NB4 (cell line): Measurements from ENCODE around the gene TADA2A.

Experiments
- DNase-seq: peaks from one replicate; pipeline ENCODE4 v3.0.0; 2010; ENCODE audit warnings: low read depth
- H3K4me3 ChIP-seq: one replicate; pipeline ENCODE4 v1.5.1; 2011; ENCODE audit warnings: mild to moderate bottlenecking, low read depth, low read length, moderate library complexity
- MYC ChIP-seq: IDR thresholded peaks from 2 replicates; pipeline ENCODE4 v1.6.1; 2011; ENCODE audit warnings: low read depth, low read length
- POLR2A ChIP-seq: IDR thresholded peaks from 2 replicates; pipeline ENCODE4 v1.6.1; 2011; ENCODE audit warnings: mild to moderate bottlenecking; ENCODE audit not compliant: insufficient read length; ENCODE audit errors: extremely low read depth
- TF ChIP-seq, protein P1 (sequence below): IDR thresholded peaks from 2 replicates; pipeline ENCODE4 v1.6.1; 2011; ENCODE audit warnings: low read depth, low read length
- TF ChIP-seq, protein P2 (sequence below): IDR thresholded peaks from one replicate; pipeline ENCODE4 v1.5.1; 2012; ENCODE audit warnings: low read depth, low read length

TADA2A gene

DNA sequence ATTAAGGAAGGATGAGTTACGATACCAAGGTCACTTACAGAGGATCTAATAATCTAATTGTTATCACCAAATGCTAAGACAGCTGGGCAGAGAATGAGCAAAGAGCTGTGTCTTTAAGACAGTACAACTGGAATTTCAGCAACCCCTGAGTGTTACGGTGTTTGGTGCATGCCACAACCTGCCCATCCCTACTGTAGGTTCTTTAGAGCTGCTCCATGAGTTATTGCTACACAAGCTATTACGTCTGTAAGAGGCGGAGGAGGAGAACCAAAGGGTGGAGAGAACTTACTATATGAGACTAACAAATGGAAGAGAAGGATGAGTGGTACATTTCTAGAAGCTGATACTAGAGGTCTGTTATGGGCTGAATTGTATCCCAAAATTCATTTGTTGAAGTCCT, 45.1 kb upstream of the TADA2A start:
- DNase-seq, result peak; percentile 26
- TF ChIP-seq, protein P1, sequence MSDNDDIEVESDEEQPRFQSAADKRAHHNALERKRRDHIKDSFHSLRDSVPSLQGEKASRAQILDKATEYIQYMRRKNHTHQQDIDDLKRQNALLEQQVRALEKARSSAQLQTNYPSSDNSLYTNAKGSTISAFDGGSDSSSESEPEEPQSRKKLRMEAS, result no peak
- TF ChIP-seq MYC (no peak), POLR2A (no peak)
- TF ChIP-seq, protein P2, sequence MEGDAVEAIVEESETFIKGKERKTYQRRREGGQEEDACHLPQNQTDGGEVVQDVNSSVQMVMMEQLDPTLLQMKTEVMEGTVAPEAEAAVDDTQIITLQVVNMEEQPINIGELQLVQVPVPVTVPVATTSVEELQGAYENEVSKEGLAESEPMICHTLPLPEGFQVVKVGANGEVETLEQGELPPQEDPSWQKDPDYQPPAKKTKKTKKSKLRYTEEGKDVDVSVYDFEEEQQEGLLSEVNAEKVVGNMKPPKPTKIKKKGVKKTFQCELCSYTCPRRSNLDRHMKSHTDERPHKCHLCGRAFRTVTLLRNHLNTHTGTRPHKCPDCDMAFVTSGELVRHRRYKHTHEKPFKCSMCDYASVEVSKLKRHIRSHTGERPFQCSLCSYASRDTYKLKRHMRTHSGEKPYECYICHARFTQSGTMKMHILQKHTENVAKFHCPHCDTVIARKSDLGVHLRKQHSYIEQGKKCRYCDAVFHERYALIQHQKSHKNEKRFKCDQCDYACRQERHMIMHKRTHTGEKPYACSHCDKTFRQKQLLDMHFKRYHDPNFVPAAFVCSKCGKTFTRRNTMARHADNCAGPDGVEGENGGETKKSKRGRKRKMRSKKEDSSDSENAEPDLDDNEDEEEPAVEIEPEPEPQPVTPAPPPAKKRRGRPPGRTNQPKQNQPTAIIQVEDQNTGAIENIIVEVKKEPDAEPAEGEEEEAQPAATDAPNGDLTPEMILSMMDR, result no peak

DNA sequence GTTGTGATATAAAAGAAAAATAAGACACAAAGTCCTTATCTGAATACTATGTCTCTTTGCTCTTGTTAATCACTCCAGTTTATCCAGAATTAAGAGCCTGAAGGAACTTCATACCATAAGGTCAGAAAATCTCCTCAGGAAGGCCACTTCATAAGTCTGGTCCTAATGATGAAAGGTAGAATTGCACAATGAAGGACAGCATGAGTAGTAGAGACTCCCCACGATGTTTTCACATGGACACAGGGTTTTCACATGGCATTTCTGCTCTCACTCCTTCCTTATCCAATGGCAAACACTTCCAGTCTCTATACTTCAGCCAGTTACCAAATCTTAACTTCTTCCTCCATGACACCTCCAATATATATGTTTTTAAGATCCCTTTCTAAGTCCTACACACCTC, 41.1 kb upstream of the TADA2A start:
- no peak overlapping the region for H3K4me3 ChIP-seq
- TF ChIP-seq, protein P1, result no peak
- TF ChIP-seq POLR2A, result no peak
- TF ChIP-seq, protein P2, result no peak
- no peak for TF ChIP-seq MYC
- no peak for DNase-seq

More for the DNA sequence above, 45.1 kb upstream of the TADA2A start:
- no peak overlapping the region for H3K4me3 ChIP-seq

DNA sequence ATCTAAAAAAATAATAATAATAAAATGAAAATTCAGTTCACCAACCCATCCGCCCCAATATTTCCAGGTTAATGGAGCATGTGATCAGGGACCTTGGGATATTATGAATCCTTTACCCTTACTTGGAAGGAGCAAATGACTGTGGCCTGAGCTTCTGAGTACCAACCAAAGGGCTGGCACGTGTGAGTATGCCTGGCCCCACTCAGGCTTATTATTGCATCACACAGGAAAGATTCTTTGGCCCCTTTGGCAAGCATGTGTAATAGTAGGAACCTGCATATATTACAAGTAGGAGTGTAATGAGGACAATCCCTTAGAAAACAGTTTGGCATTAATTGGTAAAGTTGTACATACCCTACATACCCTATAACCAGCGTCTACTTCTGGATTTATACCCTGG, 38.1 kb upstream of the TADA2A start:
- DNase-seq, result peak; percentile 74
- TF ChIP-seq, protein P1, result peak; percentile 86
- TF ChIP-seq POLR2A (no peak), MYC (peak; percentile 72)
- TF ChIP-seq, protein P2, result no peak
- H3K4me3 ChIP-seq, result no peak overlapping the region

DNA sequence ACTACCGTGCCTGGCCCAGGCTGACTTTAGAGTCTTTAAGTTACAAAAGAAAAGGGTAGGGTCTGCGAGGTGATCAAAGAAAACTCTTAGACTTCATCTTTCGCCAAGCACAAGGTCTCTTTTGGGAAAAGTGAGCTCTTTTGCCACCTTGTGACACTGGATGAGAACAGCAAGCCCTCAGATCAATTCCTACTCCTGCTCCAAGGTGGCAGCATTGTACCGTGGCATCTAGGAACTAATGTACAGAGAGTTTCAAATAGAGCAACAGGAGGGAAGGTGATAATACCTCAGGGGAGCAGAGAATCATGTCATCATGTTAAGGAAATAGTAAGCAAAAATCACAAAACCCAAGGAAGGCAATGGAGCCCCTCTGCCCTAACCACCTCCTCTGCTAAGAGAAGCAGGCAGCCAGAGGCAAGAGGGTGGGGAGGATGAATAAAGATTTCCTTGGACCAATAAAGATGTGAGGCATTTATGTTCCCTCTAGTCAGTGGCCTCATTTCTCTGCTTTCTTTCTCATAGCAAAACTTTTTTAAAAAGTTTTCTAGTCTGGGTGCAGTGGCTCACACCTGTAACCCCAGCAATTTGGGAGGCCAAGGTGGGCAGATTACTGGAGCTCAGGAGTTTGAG, 33.0 kb upstream of the TADA2A start:
- TF ChIP-seq, protein P2, result peak; percentile 100
- TF ChIP-seq POLR2A, result no peak
- TF ChIP-seq, protein P1, result peak; percentile 80
- peak; percentile 77 for TF ChIP-seq MYC
- no peak overlapping the region for H3K4me3 ChIP-seq
- peak; percentile 90 for DNase-seq

DNA sequence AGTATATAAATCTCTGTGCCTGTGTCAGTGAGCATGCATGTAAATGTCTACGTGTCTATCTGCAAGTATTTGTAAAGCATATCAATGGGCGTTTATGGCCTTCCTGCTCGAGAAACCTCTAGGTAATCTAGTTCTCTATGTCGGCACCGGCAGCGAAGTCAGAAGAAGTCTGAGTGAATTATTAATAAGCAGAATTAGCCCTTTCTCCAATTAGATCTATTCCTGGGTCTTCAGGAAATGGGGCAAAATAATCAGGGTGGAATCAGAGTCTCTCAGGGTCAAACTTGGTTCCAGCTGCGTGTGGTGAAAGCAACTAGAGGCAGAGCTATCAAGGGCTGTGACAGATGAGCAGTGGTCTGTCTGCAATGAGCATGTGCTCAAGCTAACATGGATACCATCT, 31.0 kb upstream of the TADA2A start, which contains the start of gene C17orf78:
TSS of gene C17orf78 (plus strand) at position 280 of the 400 bp plus-strand sequence. CDS start at position 388, 108 bp downstream.
- H3K4me3 ChIP-seq, result no peak within 1 kb of the TSS
- DNase-seq, result no peak
- no peak for TF ChIP-seq POLR2A
- TF ChIP-seq, protein P1, result no peak
- TF ChIP-seq MYC, result no peak
- TF ChIP-seq, protein P2, result no peak
